H1 (cell line): ENCODE measurements around the gene FCRL2. TPM values are rescaled to one million over a fixed set of nuclear protein-coding genes. Genes with fewer than 3 reads are reported as not detected.

Source experiments
- CTCF ChIA-PET: fragments of 300-600 bp; sonication (Branson Sonifier 250); formaldehyde crosslinking; loops from one replicate; lab custom pipeline; 2021; ENCODE audit not compliant: partially characterized antibody; lab: Charles Lee
- POLR2A ChIA-PET: fragments of 300-600 bp; sonication (Branson Sonifier 250); formaldehyde crosslinking; loops from one replicate; lab custom pipeline; 2021; ENCODE audit warnings: inconsistent platforms; ENCODE audit not compliant: partially characterized antibody; lab: Charles Lee
- DNase-seq, 2 experiments: peaks; one replicate each; pipeline versions ENCODE4 v3.0.0 to v3.0.0-alpha.2; 2010 to 2022; ENCODE audit warnings: low spot score in 2 of 2, low read depth in 1 of 2, mixed read lengths in 1 of 2
- FAIRE-seq: peaks from 2 replicates; lab custom pipeline; 2011; peaks lifted over from hg19 to GRCh38; lab: Jason Lieb, UNC
- H2AFZ ChIP-seq: 2 replicates; pipeline ENCODE4 v1.8.1; 2012; ENCODE audit warnings: low read length, inconsistent platforms
- H2AK5ac ChIP-seq: 2 replicates; pipeline ENCODE4 v1.6.1; 2013; ENCODE audit warnings: low read depth, low read length
- H2BK120ac ChIP-seq: replicated peaks from 2 replicates; pipeline ENCODE3; 2013; ENCODE audit warnings: low read depth, low read length, inconsistent platforms
- H2BK12ac ChIP-seq: 2 replicates; pipeline ENCODE4 v1.6.1; 2013; ENCODE audit warnings: low read depth, low read length
- H2BK15ac ChIP-seq: 2 replicates; pipeline ENCODE4 v1.6.1; 2013; ENCODE audit warnings: low read length
- H2BK20ac ChIP-seq: 2 replicates; pipeline ENCODE4 v1.6.1; 2013; ENCODE audit warnings: low read length
- H2BK5ac ChIP-seq: 2 replicates; pipeline ENCODE4 v1.6.1; 2013; ENCODE audit warnings: low read depth, low read length
- H3K14ac ChIP-seq: 2 replicates; pipeline ENCODE4 v1.6.1; 2013; ENCODE audit warnings: inconsistent platforms; ENCODE audit not compliant: insufficient read length
- H3K18ac ChIP-seq: 2 replicates; pipeline ENCODE4 v1.6.1; 2013; ENCODE audit warnings: low read length; ENCODE audit errors: extremely low read depth
- H3K23ac ChIP-seq: 2 replicates; pipeline ENCODE4 v1.6.1; 2013; ENCODE audit warnings: inconsistent platforms; ENCODE audit not compliant: insufficient read length
- H3K23me2 ChIP-seq: 2 replicates; pipeline ENCODE4 v1.6.1; 2013; ENCODE audit warnings: low read depth, low read length
- H3K27ac ChIP-seq: 2 replicates; pipeline ENCODE4 v1.6.1; 2011; ENCODE audit warnings: low read depth, low read length, inconsistent platforms
- H3K27me3 ChIP-seq, 4 experiments: replicated peaks in 1 of 4; 1 replicate in 1 of 4; 2 replicates in 3 of 4; pipeline versions ENCODE4 v1.6.1 to v1.8.1; 2011 to 2013; ENCODE audit warnings: low read length in 3 of 4, mild to moderate bottlenecking in 3 of 4, inconsistent platforms in 2 of 4, mixed read lengths in 2 of 4, moderate library complexity in 1 of 4; ENCODE audit not compliant: control insufficient read depth in 3 of 4, insufficient read depth in 3 of 4; ENCODE audit errors: extremely low read depth in 1 of 4
- H3K36me3 ChIP-seq, 4 experiments: 2 replicates each; pipeline versions ENCODE4 v1.6.1 to v1.8.1; 2011 to 2013; ENCODE audit warnings: mild to moderate bottlenecking in 4 of 4, low read length in 3 of 4, moderate library complexity in 2 of 4, control low read depth in 1 of 4, inconsistent platforms in 1 of 4; ENCODE audit not compliant: insufficient read depth in 4 of 4, control insufficient read depth in 2 of 4
- H3K4ac ChIP-seq: replicated peaks from 2 replicates; pipeline ENCODE3; 2013; ENCODE audit warnings: low read length, low read depth, mixed read lengths, inconsistent platforms; ENCODE audit not compliant: insufficient read length
- H3K4me1 ChIP-seq, 4 experiments: replicated peaks in 1 of 4; 1 replicate in 1 of 4; 2 replicates in 3 of 4; pipeline versions ENCODE4 v1.6.1 to v1.8.1; 2011 to 2013; ENCODE audit warnings: low read length in 3 of 4, inconsistent platforms in 2 of 4, mixed read lengths in 1 of 4; ENCODE audit not compliant: insufficient read depth in 4 of 4, control insufficient read depth in 3 of 4
- H3K4me2 ChIP-seq, 2 experiments: 2 replicates each; pipeline versions ENCODE4 v1.6.1 to v1.8.1; 2011 to 2013; ENCODE audit warnings: low read depth in 2 of 2, low read length in 2 of 2, control low read depth in 1 of 2, inconsistent platforms in 1 of 2, mild to moderate bottlenecking in 1 of 2; ENCODE audit not compliant: insufficient read depth in 1 of 2
- H3K4me3 ChIP-seq, 4 experiments: fragments of 200-600, 300-600 bp in 1 of 4; sonication (generic), shearing (Covaris generic), sonication (Bioruptor Twin) in 1 of 4; 2 replicates each; pipeline versions ENCODE4 v1.5.1 to v1.8.1; 2011 to 2016; ENCODE audit warnings: low read length in 4 of 4, low read depth in 3 of 4, control low read depth in 2 of 4, inconsistent platforms in 2 of 4, mild to moderate bottlenecking in 2 of 4, mixed read lengths in 1 of 4, moderate library complexity in 1 of 4; ENCODE audit not compliant: insufficient read depth in 2 of 4; ENCODE audit errors: extremely low read depth in 1 of 4
- H3K56ac ChIP-seq: replicated peaks from 2 replicates; pipeline ENCODE3; 2013; ENCODE audit warnings: low read depth, mild to moderate bottlenecking, mixed read lengths, low read length, inconsistent platforms; ENCODE audit not compliant: insufficient read length
- H3K79me1 ChIP-seq: 2 replicates; pipeline ENCODE4 v1.6.1; 2013; ENCODE audit warnings: low read depth, low read length, control low read depth
- H3K79me2 ChIP-seq, 2 experiments: 2 replicates each; pipeline versions ENCODE4 v1.6.1 to v1.8.1; 2012 to 2013; ENCODE audit warnings: low read length in 2 of 2, mild to moderate bottlenecking in 2 of 2, inconsistent platforms in 1 of 2; ENCODE audit not compliant: insufficient read depth in 2 of 2, control insufficient read depth in 1 of 2
- H3K9ac ChIP-seq, 4 experiments: replicated peaks in 1 of 4; 1 replicate in 1 of 4; 2 replicates in 3 of 4; pipeline versions ENCODE4 v1.6.1 to v1.8.1; 2011 to 2013; ENCODE audit warnings: low read depth in 3 of 4, low read length in 3 of 4, control low read depth in 2 of 4, mild to moderate bottlenecking in 2 of 4, moderate library complexity in 2 of 4, inconsistent platforms in 1 of 4; ENCODE audit errors: extremely low read depth in 1 of 4
- H3K9me3 ChIP-seq, 2 experiments: 2 replicates each; pipeline versions ENCODE4 v1.6.1 to v1.8.1; 2012 to 2013; ENCODE audit warnings: mild to moderate bottlenecking in 2 of 2, moderate library complexity in 2 of 2, control low read depth in 1 of 2, inconsistent platforms in 1 of 2, low read depth in 1 of 2, low read length in 1 of 2, mixed read lengths in 1 of 2; ENCODE audit not compliant: insufficient read depth in 2 of 2
- H4K20me1 ChIP-seq, 2 experiments: replicated peaks in 1 of 2; 2 replicates each; pipeline versions ENCODE3 to v1.8.1; 2011 to 2013; ENCODE audit warnings: inconsistent platforms in 2 of 2, low read length in 2 of 2, mild to moderate bottlenecking in 1 of 2; ENCODE audit not compliant: insufficient read depth in 2 of 2, control insufficient read depth in 1 of 2
- H4K5ac ChIP-seq: 2 replicates; pipeline ENCODE4 v1.6.1; 2013; ENCODE audit warnings: low read length, low read depth, mixed read lengths, inconsistent platforms; ENCODE audit not compliant: insufficient read length
- H4K8ac ChIP-seq: 2 replicates; pipeline ENCODE4 v1.8.0; 2013; ENCODE audit warnings: mild to moderate bottlenecking, moderate library complexity, low read length, inconsistent platforms; ENCODE audit not compliant: insufficient read depth; ENCODE audit errors: extremely low read depth
- H4K91ac ChIP-seq: replicated peaks from 2 replicates; pipeline ENCODE3; 2013; ENCODE audit warnings: low read length, mixed read lengths, inconsistent platforms; ENCODE audit not compliant: insufficient read length
- BCL11A ChIP-seq, 2 experiments: IDR thresholded peaks; one replicate each; pipeline ENCODE4 v1.6.1; 2011; ENCODE audit warnings: low read depth in 2 of 2, low read length in 2 of 2, mild to moderate bottlenecking in 2 of 2
- CBX5 ChIP-seq: fragments of 300-800, 300-1000 bp; sonication (generic); IDR thresholded peaks from 2 replicates; pipeline ENCODE4 v1.7.1; 2016; ENCODE audit warnings: antibody characterized with exemption, low read length, low read depth
- GABPA ChIP-seq: IDR thresholded peaks from 2 replicates; pipeline ENCODE4 v1.6.1; 2011; ENCODE audit warnings: mild to moderate bottlenecking, low read length, moderate library complexity, borderline replicate concordance; ENCODE audit not compliant: insufficient read depth
- HDAC6 ChIP-seq: IDR thresholded peaks from one replicate; pipeline ENCODE4 v1.7.1; 2012; ENCODE audit warnings: low read depth, mild to moderate bottlenecking, inconsistent platforms, low read length, moderate library complexity
- JUND ChIP-seq: IDR thresholded peaks from 2 replicates; pipeline ENCODE4 v1.6.1; 2011; ENCODE audit warnings: mild to moderate bottlenecking, improper control_type of control experiment, low read length
- KDM4A ChIP-seq: IDR thresholded peaks from one replicate; pipeline ENCODE4 v1.7.1; 2012; ENCODE audit warnings: low read depth, mild to moderate bottlenecking, moderate library complexity, low read length, inconsistent platforms; ENCODE audit not compliant: severe bottlenecking
- MAFK ChIP-seq: IDR thresholded peaks from 2 replicates; pipeline ENCODE4 v1.6.1; 2012; ENCODE audit warnings: low read depth, mild to moderate bottlenecking, improper control_type of control experiment, low read length
- SP1 ChIP-seq: IDR thresholded peaks from 2 replicates; pipeline ENCODE4 v1.6.1; 2011; ENCODE audit warnings: low read depth, low read length
- SUZ12 ChIP-seq: fragments of 200-600 bp; sonication (generic); IDR thresholded peaks from 2 replicates; pipeline ENCODE4 v1.6.1; 2012; ENCODE audit warnings: mild to moderate bottlenecking, inconsistent platforms, low read length, moderate library complexity, mixed read lengths
- TAF1 ChIP-seq: IDR thresholded peaks from 2 replicates; pipeline ENCODE4 v1.6.1; 2011; ENCODE audit warnings: mild to moderate bottlenecking, low read depth, low read length
- WGBS, 2 experiments: shearing (Covaris generic) in 1 of 2; methylation state at CpG; one replicate each; pipeline versions ENCODE4 v1.1.6 to v1.1.7; 2013 to 2015; ENCODE audit warnings: low lambda C conversion rate in 2 of 2, mixed read lengths in 2 of 2, inconsistent platforms in 1 of 2, low coverage in 1 of 2, missing lambda C conversion rate in 1 of 2; ENCODE audit not compliant: insufficient replicate concordance in 2 of 2, insufficient coverage in 1 of 2, insufficient read length in 1 of 2; ENCODE audit errors: extremely low coverage in 1 of 2, missing lambda C conversion rate in 1 of 2; 5-methylcytosine and 5-hydroxymethylcytosine counted together
- polyA plus RNA-seq, 7 experiments: library from polyadenylated mRNA; depleted of rRNA in 3 of 7; stranded (reverse) in 5 of 7; unstranded in 2 of 7; fragments of >200 nt in 5 of 7; fragments of 200-250 nt in 2 of 7; gene quantifications; 1 replicate in 5 of 7; 2 replicates in 1 of 7; 4 replicates in 1 of 7; pipeline versions ENCODE4 v1.2.1 to v1.2.3, GENCODE V29; 2011 to 2013; ENCODE audit warnings: missing spikeins in 2 of 7, mixed read lengths in 2 of 7
- total RNA-seq: library from RNA; stranded (reverse); fragmentation: NEBNext Ultra II Directional; extraction: Animal tissue kit (Norgen Biotek cat#: 25700); gene quantifications from 2 replicates; pipeline ENCODE4 v1.2.1, GENCODE V29; 2021
- TF ChIP-seq, protein P1 (sequence below): IDR thresholded peaks from 2 replicates; pipeline ENCODE4 v1.6.1; 2011; ENCODE audit warnings: low read length, improper control_type of control experiment

FCRL2 gene
- total and polyA plus RNA-seq, 2 of the 8 experiments (the other 6 are each of a cell fraction or from before 2014, with no cell fraction given), result not detected

DNA sequence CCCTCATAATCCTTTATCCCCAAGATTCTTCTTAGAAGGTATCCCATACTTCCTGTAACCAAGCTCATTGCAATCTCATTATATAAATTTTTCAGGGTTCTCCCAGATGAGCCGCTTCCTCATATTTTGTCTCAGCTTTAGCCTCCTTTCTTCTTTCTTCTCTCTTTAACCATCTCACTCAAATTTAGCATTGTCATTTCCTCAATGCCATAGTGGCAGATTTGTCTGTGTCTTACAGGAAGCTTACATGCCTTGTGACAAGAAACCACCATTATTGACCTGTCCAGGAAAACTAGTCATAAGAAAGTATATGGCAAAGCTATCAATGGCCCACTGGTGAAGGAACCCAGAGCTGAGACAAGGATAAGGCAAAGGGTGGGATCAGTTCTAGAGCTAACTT lies 6.0 kb upstream of the FCRL2 start:
- H3K9me3 ChIP-seq, result no peaks in the 10 kb centered on the region
- H2BK120ac ChIP-seq, result no peak overlapping the region
- POLR2A ChIA-PET, result no interaction called here
- no peak overlapping the region for H3K18ac ChIP-seq
- H3K14ac ChIP-seq, result no peak overlapping the region
- no peaks in the 10 kb centered on the region for H3K27me3 ChIP-seq
- H3K4me1 ChIP-seq, result no peaks in the 10 kb centered on the region
- no peak overlapping the region for H2BK12ac ChIP-seq
- H3K23ac ChIP-seq, result no peak overlapping the region
- no peak overlapping the region for H2AK5ac ChIP-seq
- H3K79me1 ChIP-seq, result no peaks in the 10 kb centered on the region
- CTCF ChIA-PET, result interaction anchor here (1.2 to 1.3 kb wide), 3 partner anchors 9 to 16 kb away, joined by 3 to 9 read pairs (median 3); no protein-coding TSS in a partner anchor
- H2BK20ac ChIP-seq, result no peak overlapping the region
- H3K27ac ChIP-seq, result no peak overlapping the region
- DNase-seq (no peak), FAIRE-seq (no peak)
- no peak overlapping the region for H2AFZ ChIP-seq
- no peaks in the 10 kb centered on the region for H3K79me2 ChIP-seq
- H3K56ac ChIP-seq, result no peak overlapping the region
- H3K9ac ChIP-seq, result no peak overlapping the region
- no peak overlapping the region for H2BK15ac ChIP-seq
- TF ChIP-seq GABPA (no peak), JUND (no peak), HDAC6 (no peak), BCL11A (IDR thresholded peaks at IDR 0.05; ENCODE audit: low read depth in 2 of 2, low read length in 2 of 2) (no peak), SP1 (no peak), SUZ12 (no peak), TAF1 (no peak), CBX5 (no peak), MAFK (no peak), KDM4A (no peak)
- TF ChIP-seq, protein P1, sequence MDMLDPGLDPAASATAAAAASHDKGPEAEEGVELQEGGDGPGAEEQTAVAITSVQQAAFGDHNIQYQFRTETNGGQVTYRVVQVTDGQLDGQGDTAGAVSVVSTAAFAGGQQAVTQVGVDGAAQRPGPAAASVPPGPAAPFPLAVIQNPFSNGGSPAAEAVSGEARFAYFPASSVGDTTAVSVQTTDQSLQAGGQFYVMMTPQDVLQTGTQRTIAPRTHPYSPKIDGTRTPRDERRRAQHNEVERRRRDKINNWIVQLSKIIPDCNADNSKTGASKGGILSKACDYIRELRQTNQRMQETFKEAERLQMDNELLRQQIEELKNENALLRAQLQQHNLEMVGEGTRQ, result no peak
- no peak overlapping the region for H4K8ac ChIP-seq
- no peak overlapping the region for H3K4me3 ChIP-seq
- H3K36me3 ChIP-seq, result no peaks in the 10 kb centered on the region
- no peak overlapping the region for H4K91ac ChIP-seq
- no peaks in the 10 kb centered on the region for H3K23me2 ChIP-seq
- H2BK5ac ChIP-seq, result no peak overlapping the region
- no peak overlapping the region for H3K4me2 ChIP-seq
- H4K20me1 ChIP-seq, result no peaks in the 10 kb centered on the region
- 100% methylated on average over 1 of the region's 1 CpG; no CpG with 5 or more reads in 1 of the 2 experiments for WGBS, 2 experiments
- no peak overlapping the region for H4K5ac ChIP-seq
- H3K4ac ChIP-seq, result no peak overlapping the region
